Uterus (tissue), 2 donors: ENCODE measurements around the gene IL26.
"Not testable (repeated sequence)": the region's sequence is repeated elsewhere in the genome, so short reads cannot be mapped to it uniquely, and the experiment has no call there.

Experiments
- POLR2A ChIP-seq, 2 donors: fragments of 450-650 bp; IDR thresholded peaks; one replicate each; pipeline ENCODE4 v1.6.1; 2016; ENCODE audit warnings: antibody characterized with exemption in 2 of 2, mild to moderate bottlenecking in 1 of 2, moderate library complexity in 1 of 2
- TF ChIP-seq, protein P1 (sequence below), 4 experiments: fragments of 200-600 bp in 2 of 4; fragments of 450-650 bp in 2 of 4; sonication (generic) in 2 of 4; IDR thresholded peaks; one replicate each; pipeline ENCODE4 v1.5.1; 2016 to 2019; ENCODE audit warnings: antibody characterized with exemption in 4 of 4, mild to moderate bottlenecking in 2 of 4, moderate library complexity in 1 of 4

DNA sequence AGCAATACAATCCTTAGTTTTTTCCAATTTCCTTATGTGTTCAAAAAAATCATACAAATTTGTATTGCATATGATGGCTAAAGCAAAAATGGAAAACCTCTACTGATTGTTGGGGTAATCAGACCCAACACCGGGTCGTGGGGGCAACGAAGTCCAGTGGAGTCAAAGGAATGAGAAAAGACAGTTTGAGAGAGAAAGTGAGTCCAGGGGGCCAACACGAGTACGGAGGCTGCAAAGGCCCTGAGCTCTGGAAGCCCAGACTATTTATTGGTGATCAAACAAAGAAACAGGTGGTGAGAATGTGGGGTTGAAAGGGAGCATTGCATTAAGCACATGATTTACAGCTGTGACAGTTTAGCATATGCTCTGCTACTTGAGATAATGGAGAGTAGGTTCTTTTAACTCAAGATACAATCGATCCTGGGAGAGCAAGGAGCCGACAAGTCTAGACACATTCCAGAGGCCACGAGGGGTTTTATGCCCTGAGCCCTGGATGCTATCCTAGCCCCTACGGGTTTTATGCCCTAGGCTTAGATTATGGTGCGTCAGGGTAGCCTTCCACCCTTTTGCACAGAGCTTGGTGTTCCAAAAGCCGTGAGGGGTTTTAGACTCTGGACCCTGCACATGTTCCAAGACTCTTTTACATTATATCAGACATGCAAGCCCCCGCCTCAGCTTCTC is 16.4 kb downstream of the IL26 start:
- TF ChIP-seq, protein P1, sequence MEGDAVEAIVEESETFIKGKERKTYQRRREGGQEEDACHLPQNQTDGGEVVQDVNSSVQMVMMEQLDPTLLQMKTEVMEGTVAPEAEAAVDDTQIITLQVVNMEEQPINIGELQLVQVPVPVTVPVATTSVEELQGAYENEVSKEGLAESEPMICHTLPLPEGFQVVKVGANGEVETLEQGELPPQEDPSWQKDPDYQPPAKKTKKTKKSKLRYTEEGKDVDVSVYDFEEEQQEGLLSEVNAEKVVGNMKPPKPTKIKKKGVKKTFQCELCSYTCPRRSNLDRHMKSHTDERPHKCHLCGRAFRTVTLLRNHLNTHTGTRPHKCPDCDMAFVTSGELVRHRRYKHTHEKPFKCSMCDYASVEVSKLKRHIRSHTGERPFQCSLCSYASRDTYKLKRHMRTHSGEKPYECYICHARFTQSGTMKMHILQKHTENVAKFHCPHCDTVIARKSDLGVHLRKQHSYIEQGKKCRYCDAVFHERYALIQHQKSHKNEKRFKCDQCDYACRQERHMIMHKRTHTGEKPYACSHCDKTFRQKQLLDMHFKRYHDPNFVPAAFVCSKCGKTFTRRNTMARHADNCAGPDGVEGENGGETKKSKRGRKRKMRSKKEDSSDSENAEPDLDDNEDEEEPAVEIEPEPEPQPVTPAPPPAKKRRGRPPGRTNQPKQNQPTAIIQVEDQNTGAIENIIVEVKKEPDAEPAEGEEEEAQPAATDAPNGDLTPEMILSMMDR (IDR thresholded peaks at IDR 0.05): not testable (repeated sequence)
- not testable (repeated sequence) for TF ChIP-seq POLR2A (IDR thresholded peaks at IDR 0.05)
